Activated naive CD4-positive, alpha-beta T cell treated with anti-CD3 and anti-CD28 coated beads, Interleukin-2, amount 50 U/mL, for 72 hours (primary cell): ENCODE data around the gene TMA16. TPM values are rescaled to one million over a fixed set of nuclear protein-coding genes. Genes with fewer than 3 reads are reported as not detected.
"Not testable (repeated sequence)": the region's sequence is repeated elsewhere in the genome, so short reads cannot be mapped to it uniquely, and the experiment has no call there.

Source experiments
- ATAC-seq, 2 donors: fragments of 150-1000 bp; cut with Tn5 transposase; 2 replicates each; pipeline ENCODE4 v1.10.0; 2021; ENCODE audit warnings: mild to moderate bottlenecking in 2 of 2, moderate library complexity in 2 of 2
- DNase-seq, 2 donors: peaks; one replicate each; pipeline ENCODE4 v3.0.0; 2021 to 2022; ENCODE audit warnings: low spot score in 2 of 2
- H3K27ac Mint-ChIP-seq, 2 donors: one replicate each; pipeline ENCODE4 v1.8.0; 2022; ENCODE audit warnings: mild to moderate bottlenecking in 2 of 2, mixed read lengths in 2 of 2
- H3K36me3 Mint-ChIP-seq, 2 donors: one replicate each; pipeline ENCODE4 v1.8.0; 2022; ENCODE audit warnings: mixed read lengths in 2 of 2
- H3K9me3 Mint-ChIP-seq, 2 donors: one replicate each; pipeline ENCODE4 v1.8.0; 2022; ENCODE audit warnings: mixed read lengths in 2 of 2
- total RNA-seq, 2 donors: library from RNA; stranded (reverse); gene quantifications; one replicate each; pipeline ENCODE4 v1.2.3, GENCODE V29; 2022

TMA16 gene
- 10 to 100 TPM; 20.2 to 45.4 TPM for total RNA-seq

GRCh38 chr4:163494360-163495241, at the start of gene TMA16:
Gene TMA16 (plus strand): TSS chr4:163494690. CDS start chr4:163494802, 112 bp downstream.
- Mint-ChIP-seq H3K27ac (peak within 1 kb of the TSS; percentile 98), H3K9me3 (no peaks in the 10 kb centered on the region), H3K36me3 (peaks cover 17 to 19% of the 10 kb centered on the region in 2 donors)
- peak; percentile 90 to 96 for ATAC-seq
- DNase-seq: peak; percentile 81 to 85

- not testable (repeated sequence) for ATAC-seq, H3K9me3 Mint-ChIP-seq, H3K36me3 Mint-ChIP-seq, H3K27ac Mint-ChIP-seq, DNase-seq
These were observed 47.5 kb upstream of the TMA16 start for GRCh38 chr4:163447023-163447422.

GRCh38 chr4:163447481-163447880, 47.0 kb upstream of the TMA16 start:
- H3K36me3 Mint-ChIP-seq: no peaks in the 10 kb centered on the region
- no peak for DNase-seq
- no peaks in the 10 kb centered on the region for H3K9me3 Mint-ChIP-seq
- H3K27ac Mint-ChIP-seq: no peak overlapping the region
- ATAC-seq: no peak

GRCh38 chr4:163448540-163449203, 45.8 kb upstream of the TMA16 start:
- no peak overlapping the region for H3K27ac Mint-ChIP-seq
- ATAC-seq (no peak), DNase-seq (no peak)
- no peaks in the 10 kb centered on the region for H3K36me3 Mint-ChIP-seq
- no peaks in the 10 kb centered on the region for H3K9me3 Mint-ChIP-seq

- no peak for ATAC-seq
- H3K27ac Mint-ChIP-seq: no peak overlapping the region
- no peak for DNase-seq
- no peaks in the 10 kb centered on the region for H3K9me3 Mint-ChIP-seq
- no peaks in the 10 kb centered on the region for H3K36me3 Mint-ChIP-seq
These were observed 31.9 kb upstream of the TMA16 start for GRCh38 chr4:163462556-163462955.

- no peaks in the 10 kb centered on the region for H3K9me3 Mint-ChIP-seq
- no peak overlapping the region for H3K27ac Mint-ChIP-seq
- no peaks in the 10 kb centered on the region for H3K36me3 Mint-ChIP-seq
- ATAC-seq: no peak
- no peak for DNase-seq
These were observed 27.3 kb upstream of the TMA16 start for GRCh38 chr4:163467082-163467770.

- Mint-ChIP-seq H3K36me3 (no peaks in the 10 kb centered on the region), H3K9me3 (no peaks in the 10 kb centered on the region), H3K27ac (no peak overlapping the region)
- ATAC-seq (no peak), DNase-seq (no peak)
These were observed 24.1 kb upstream of the TMA16 start for GRCh38 chr4:163470391-163470790.

- ATAC-seq: no peak
- no peaks in the 10 kb centered on the region for H3K36me3 Mint-ChIP-seq
These were observed 21.4 kb upstream of the TMA16 start for GRCh38 chr4:163473130-163473529.

GRCh38 chr4:163473576-163473975, 20.9 kb upstream of the TMA16 start, which contains the start of gene TKTL2:
Gene TKTL2 (minus strand): TSS chr4:163473754. CDS start chr4:163473734, 20 bp downstream.
- DNase-seq (no peak), ATAC-seq (no peak)

More at GRCh38 chr4:163473130-163473529, 21.4 kb upstream of the TMA16 start:
- no peak for DNase-seq
- no peaks in the 10 kb centered on the region for H3K9me3 Mint-ChIP-seq
- H3K27ac Mint-ChIP-seq: no peak overlapping the region

GRCh38 chr4:163474027-163474426, 20.5 kb upstream of the TMA16 start:
- H3K9me3 Mint-ChIP-seq: no peaks in the 10 kb centered on the region
- ATAC-seq (no peak), DNase-seq (no peak)
- no peak overlapping the region for H3K27ac Mint-ChIP-seq
- no peaks in the 10 kb centered on the region for H3K36me3 Mint-ChIP-seq

More at GRCh38 chr4:163473576-163473975, 20.9 kb upstream of the TMA16 start, which contains the start of gene TKTL2:
- Mint-ChIP-seq H3K27ac (no peak within 1 kb of the TSS), H3K9me3 (no peaks in the 10 kb centered on the region), H3K36me3 (no peaks in the 10 kb centered on the region)

- no peak for ATAC-seq
- Mint-ChIP-seq H3K27ac (no peak overlapping the region), H3K36me3 (no peaks in the 10 kb centered on the region), H3K9me3 (no peaks in the 10 kb centered on the region)
- no peak for DNase-seq
These were observed 17.6 kb upstream of the TMA16 start for GRCh38 chr4:163476761-163477438.

- Mint-ChIP-seq H3K36me3 (no peaks in the 10 kb centered on the region), H3K9me3 (no peaks in the 10 kb centered on the region), H3K27ac (no peak overlapping the region)
- no peak for ATAC-seq
- DNase-seq: no peak
These were observed 12.3 kb upstream of the TMA16 start for GRCh38 chr4:163482190-163482589.

- ATAC-seq (peak; percentile 47 to 63), DNase-seq (peak in 1 of 2 donors; percentile 36)
- Mint-ChIP-seq H3K9me3 (no peaks in the 10 kb centered on the region), H3K36me3 (no peaks in the 10 kb centered on the region), H3K27ac (no peak overlapping the region)
These were observed 9.6 kb upstream of the TMA16 start for GRCh38 chr4:163484906-163485305.

- no peak overlapping the region for H3K27ac Mint-ChIP-seq
- H3K9me3 Mint-ChIP-seq: no peaks in the 10 kb centered on the region
- H3K36me3 Mint-ChIP-seq: no peaks in the 10 kb centered on the region
- no peak for ATAC-seq
- DNase-seq: no peak
These were observed 8.9 kb upstream of the TMA16 start for GRCh38 chr4:163485589-163485988.

GRCh38 chr4:163486321-163486720, 8.2 kb upstream of the TMA16 start:
- Mint-ChIP-seq H3K27ac (no peak overlapping the region), H3K36me3 (no peaks in the 10 kb centered on the region), H3K9me3 (no peaks in the 10 kb centered on the region)
- no peak for ATAC-seq
- DNase-seq: no peak

GRCh38 chr4:163489929-163490328, 4.6 kb upstream of the TMA16 start:
- Mint-ChIP-seq H3K36me3 (peaks cover 6 to 10% of the 10 kb centered on the region in 2 donors), H3K27ac (no peak overlapping the region), H3K9me3 (no peaks in the 10 kb centered on the region)
- DNase-seq (no peak), ATAC-seq (no peak)
